ENCODE results near the gene IQCK.
"Not testable (repeated sequence)": the region's sequence is repeated elsewhere in the genome, so short reads cannot be mapped to it uniquely, and the experiment has no call there.

Gene IQCK

DNA sequence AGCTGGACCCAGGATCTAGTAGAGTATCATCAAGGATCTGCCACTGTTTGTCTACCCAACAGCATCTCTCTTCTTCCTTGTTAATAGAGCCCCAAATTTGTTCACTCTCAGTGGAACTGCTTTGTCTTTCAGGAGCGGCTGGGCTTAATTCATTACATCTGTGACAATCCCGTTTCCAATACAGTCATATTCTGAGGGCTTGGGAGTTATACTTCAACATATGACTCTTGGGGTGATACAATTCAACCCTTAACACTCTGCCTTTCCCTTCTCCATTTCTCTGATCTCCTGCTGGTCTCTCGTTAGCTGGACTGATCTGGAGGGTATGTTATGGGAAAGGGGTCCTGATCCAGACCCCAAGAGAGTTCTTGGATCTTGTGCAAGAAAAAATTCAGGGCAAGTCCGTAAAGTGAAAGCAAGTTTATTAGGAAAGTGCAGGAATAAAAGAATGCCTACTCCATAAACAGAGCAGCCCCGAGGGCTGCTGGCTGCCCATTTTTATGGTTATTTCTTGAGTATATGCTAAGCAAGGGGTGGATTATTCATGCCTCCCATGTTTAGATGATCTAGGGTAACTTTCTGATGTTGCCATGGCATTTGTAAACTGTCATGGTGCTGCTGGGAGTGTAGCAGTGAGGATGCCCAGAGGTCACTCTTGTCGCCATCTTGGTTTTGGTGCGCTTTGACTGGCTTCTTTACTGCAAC, 42.4 kb downstream of the IQCK start:
- DNase-seq = no peak

GRCh38 chr16:19765860-19766553, 47.9 kb downstream of the IQCK start:
- DNase-seq = no peak

DNA sequence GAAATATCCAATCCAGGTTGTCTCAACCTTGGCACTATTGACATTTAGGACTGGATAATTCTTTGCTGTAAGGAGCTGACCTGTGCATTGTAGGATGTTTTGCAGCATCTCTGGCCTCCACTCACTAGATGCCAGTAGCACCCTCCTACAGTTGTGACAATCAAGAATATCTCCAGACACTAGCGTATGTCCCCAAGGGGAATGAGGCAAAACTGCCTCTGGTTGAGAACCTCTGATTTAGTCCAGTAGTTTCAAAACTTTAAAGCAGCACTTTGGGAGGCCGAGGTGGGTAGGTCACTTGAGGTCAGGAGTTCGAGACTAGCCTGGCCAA, 48.4 kb downstream of the IQCK start:
- DNase-seq = no peak

DNA sequence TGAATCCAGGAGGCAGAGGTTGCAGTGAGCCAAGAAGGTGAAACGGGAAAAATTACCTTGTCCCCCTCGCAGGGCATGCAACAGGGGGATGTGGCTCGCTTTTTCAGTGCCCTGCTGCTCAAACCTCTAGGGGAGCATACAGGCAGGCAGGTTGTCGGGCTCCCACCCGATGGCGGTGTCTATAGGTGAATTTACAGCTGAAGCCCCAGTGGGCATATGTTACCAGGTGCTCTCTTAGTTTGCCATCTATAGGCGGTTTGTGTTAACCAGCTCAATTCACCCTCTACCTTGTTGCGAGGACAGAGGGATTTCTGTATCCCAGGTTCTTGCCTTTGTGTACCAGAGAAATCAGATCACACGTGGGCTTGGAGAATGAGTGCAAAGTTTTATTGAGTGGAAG, 48.9 kb downstream of the IQCK start:
- no peak for DNase-seq

DNA sequence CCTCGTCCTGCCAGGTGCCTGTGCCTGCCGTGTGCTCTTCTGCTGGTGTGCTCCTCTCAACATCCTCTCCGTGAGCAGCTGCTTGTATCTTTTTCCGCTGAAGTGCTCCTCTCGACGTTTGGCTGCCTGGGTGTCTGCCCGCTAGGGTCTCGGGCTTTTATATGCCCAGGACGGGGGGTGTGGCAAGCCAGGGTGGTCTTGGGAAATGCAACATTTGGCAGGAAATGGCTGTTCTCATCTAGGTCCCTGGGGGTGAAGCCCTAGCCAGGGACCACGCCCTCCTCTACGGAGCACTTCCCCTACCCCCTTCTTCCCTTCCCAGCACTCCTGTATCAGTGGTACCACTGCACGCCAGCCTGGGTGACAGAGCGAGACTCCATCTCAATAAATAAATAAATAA, 49.4 kb downstream of the IQCK start:
- no peak for DNase-seq

- no peak for DNase-seq
Observed at GRCh38 chr16:19769239-19769638, 51.2 kb downstream of the IQCK start.

- DNase-seq = no peak
Observed at GRCh38 chr16:19771040-19771439, 53.0 kb downstream of the IQCK start.

GRCh38 chr16:19771796-19772195, 53.7 kb downstream of the IQCK start:
- DNase-seq = no peak

DNA sequence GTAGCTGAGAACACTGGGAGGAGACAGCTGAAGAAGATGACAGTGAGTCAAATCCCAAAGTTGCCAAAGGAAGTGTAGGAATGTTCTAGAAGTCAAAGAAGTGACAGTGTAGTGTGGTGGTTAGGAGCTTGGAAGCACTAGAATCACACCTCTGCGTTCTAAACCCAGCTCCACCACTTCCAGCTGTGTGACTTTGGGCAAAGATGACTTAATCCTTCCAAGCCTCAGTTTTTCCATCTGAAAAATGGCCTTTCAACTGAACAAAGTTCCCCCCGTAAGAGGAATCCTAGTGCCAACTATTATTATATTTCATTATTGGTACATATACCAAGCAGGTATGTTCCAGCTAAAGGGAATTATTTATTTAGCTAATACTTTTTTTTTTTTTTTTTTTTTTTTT, 56.0 kb downstream of the IQCK start:
- no peak for DNase-seq

- DNase-seq = no peak
Observed at GRCh38 chr16:19776147-19776546, 58.1 kb downstream of the IQCK start.

DNA sequence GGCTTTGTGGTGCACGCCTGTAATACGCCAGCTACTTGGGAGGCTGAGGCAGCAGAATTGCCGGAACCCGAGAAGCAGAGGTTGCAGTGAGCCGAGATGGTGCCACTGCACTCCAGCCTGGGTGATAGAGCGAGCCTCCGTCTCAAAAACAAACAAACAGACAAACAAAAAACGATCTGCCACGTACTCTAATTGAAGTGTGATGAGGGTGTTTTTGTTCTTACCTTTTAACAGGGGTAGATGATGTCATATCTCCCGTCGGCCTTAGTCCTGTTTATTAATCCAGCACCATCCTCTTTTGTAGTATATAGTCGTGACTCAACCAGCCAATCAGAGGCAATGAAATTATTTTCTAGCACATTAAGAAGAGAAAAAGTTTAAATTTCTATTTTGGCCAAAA, 58.5 kb downstream of the IQCK start:
- DNase-seq = no peak

DNA sequence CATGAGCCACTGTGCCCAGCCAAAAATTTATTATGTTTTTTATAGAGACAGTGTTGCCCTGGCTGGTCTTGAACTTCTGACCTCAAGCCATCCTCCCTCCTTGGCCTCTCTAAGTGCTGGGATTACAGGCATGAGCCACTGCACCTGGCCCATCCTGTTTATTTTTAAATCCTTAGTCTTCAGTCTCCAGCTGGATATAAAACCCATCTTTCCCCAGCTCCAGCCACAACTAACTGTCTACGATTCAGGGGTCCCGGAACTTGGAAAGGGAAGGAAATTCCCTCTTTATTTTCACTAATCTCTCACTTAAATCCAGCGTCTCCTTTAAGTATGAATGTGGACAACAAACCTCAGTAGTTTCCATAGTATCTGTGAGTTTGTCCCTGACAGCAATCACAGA, 62.2 kb downstream of the IQCK start:
- no peak for DNase-seq

GRCh38 chr16:19781226-19781625, 63.2 kb downstream of the IQCK start:
- DNase-seq = no peak

DNA sequence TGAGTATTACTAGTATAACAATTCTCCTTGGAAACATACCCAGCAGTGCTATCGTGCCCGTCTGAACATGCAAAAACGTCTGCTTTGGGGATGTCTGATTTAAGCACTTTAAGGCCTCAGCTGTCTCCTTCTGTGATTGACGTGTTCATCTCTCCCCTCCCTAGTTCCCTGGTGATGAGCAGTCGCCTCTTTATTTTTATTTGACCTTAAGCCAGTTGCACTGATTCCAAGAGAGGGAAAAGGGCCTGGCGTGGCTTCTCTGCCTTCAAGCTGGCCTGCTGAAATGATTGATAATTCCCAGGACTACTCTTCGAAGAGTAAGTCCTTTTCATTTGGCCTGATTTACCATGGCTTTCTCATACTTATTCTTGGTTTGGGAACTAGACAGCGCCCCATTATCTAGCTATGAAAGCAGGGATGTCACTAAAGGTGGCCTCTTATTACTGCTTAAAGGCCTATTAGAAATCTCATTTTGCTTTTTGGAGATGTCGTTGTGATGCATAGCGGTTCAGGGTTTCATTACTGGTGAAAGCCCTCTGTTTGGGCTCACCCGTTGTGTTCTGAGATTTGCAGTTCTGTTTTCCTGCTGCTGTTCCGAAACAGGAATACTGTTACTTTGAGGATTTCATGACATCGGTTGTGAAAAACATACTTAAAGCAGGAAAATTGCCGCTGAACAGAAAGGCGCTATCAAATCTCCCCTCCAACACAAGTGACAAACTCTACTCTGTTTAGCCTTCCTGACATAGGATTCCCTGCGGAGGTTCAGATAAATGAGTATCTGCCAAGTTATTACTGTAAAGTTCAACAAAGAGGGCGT, 65.5 kb downstream of the IQCK start:
- no peak for DNase-seq

GRCh38 chr16:19784183-19784736, 66.2 kb downstream of the IQCK start:
- DNase-seq = no peak

DNA sequence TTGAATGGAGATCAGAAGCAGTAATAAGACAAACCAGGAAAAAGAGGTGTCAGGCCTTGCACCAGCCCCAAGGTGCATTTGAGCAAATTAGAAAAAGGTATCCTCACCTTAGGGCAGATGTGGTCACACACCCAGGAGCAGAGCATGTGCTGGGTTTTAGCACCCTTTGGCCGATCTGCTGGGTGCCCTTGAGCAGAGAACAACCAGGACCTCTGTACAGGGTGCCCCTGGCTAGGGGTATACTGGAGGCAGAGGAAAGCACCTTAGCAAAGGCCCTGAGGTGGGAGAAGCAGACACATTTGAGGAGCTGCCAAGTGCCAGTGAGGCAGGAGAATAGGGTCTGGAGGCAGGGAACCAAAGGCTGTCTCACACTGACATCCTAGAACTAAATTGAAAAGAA, 67.0 kb downstream of the IQCK start:
- no peak for DNase-seq

- no peak for DNase-seq
Observed at GRCh38 chr16:19785512-19786130, 67.5 kb downstream of the IQCK start.

- DNase-seq = not testable (repeated sequence)
Observed at GRCh38 chr16:19801369-19801768, 83.3 kb downstream of the IQCK start.

DNA sequence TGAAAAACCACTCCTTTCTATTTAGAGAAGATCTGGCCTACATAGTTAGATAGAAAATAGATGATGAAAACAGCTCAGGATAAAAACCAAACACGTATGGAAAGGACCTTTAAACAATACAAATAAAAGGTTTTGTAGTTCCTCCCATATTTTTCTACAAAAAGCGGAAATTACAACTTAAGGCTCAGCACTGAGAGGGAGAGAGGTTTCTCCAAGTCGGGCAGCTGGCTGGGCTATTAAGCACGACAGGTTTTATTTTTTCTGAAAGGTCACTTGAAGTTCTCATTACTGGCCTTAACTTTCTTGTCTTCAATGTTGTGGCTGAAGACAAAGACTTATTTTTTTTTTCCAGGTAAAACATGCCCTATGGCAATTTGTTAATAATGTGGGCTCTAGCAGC, 83.8 kb downstream of the IQCK start:
- not testable (repeated sequence) for DNase-seq

DNA sequence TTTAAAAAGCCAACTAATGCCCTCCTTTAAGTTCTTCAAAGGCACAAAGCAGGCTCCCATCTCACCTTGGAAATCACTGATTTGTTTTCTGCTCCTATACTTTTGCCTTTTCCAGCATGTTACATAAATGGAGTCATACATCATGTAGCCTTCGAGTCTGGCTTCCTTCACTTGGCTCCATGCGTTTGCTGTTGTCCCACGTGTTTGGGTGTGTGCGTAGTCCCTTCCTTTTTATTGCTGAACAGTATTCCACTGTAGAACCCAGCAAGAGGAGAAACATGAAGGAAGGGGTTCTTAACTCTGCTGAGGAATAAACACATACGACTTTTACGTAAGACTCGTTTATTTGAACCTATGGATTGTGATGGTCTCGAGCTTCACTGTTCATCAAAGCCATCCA, 84.5 kb downstream of the IQCK start:
- DNase-seq = no peak

DNA sequence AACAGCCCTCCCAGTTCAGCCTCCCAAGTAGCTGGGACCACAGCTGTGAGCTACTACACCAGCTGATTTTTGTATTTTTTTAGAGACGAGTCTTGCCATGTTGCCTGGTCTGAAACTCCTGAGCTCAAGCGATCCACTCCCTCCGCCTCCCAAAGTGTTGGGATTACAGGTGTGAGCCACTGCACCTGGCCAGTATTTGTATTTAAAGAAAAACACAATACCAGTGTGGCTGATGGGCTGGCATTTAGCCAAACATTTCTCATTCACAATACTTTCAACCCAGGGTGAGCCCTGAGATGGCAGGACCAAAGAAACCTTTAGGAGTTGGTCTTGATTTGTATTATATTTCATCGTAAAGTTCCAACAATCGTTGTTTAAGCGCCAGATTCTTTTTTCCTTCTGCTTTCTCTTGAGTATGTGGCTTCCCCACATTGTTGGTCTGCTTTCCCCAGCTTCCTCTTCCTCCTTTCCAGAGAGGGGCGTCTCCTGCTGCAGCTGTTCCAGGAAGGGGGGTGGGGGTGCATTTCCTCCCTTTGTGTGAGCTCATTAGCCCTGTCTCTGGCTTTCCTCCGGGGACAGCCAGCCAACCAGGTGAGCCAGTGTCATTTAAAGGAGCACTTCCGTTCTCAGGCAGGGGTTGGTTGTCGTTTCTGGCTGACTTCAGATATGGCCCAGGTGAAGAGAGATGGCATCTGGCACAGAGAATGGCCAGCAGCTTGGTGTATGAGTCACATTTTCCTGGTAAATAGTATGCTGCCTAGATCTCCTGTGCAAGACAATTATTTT, 86.7 kb downstream of the IQCK start:
- peak in 2 of 5 donors; percentile 5 to 76 for DNase-seq

DNA sequence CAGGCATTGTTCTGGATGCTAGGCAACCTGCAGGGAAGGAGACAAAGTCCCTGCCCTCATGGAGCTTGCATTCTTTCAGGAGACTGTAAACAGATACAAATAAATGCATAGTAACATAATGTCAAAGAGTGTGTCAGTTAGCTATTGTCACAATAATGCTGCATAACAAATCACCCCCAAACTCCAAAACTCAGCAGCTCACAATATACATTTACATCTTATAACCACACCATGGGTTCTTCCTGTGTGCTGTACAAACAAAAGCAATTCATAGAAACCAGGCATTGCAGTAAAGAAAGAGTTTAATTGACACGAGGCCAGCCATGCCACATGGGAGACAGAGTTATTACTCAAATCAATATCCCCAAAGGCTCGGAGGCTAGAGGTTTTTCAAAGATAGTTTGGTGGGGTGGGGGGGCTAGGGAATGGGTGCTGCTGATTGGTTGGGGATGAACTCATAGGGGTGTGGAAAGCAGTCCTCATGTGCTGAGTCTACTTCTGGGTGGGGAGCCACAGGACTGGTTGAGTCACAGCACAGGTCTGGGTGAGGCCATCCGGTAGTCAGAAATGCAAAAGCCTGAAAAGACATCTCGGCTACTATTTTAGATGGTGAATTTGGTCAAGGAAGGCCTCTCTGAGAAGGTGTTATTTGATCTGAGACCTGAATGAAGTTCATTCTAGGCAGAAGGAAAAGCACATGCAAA, 87.5 kb downstream of the IQCK start:
- no peak for DNase-seq

Data from T-helper 1 cell (primary cell).